Measurements from ENCODE around the gene HHAT.

GRCh38 chr1:210418863-210419650 is 90.4 kb downstream of the HHAT start:
- TF ChIP-seq CTCF (IDR thresholded peaks at IDR 0.05) (no peak), EP300 (IDR thresholded peaks at IDR 0.05) (no peak), POLR2A (IDR thresholded peaks at IDR 0.05) (no peak)

Data from stomach (tissue), 4 donors.